ENCODE measurements around the gene CELF2. TPM values are rescaled to one million over a fixed set of nuclear protein-coding genes. Genes with fewer than 3 reads are reported as not detected.
A peak's percentile ranks its signal among the peaks of the same experiment; 100 is the strongest.

Gene CELF2
- total and polyA plus RNA-seq, 2 of the 4 experiments (the other 2 are of a cell fraction): 3.5 to 6.6 TPM

DNA sequence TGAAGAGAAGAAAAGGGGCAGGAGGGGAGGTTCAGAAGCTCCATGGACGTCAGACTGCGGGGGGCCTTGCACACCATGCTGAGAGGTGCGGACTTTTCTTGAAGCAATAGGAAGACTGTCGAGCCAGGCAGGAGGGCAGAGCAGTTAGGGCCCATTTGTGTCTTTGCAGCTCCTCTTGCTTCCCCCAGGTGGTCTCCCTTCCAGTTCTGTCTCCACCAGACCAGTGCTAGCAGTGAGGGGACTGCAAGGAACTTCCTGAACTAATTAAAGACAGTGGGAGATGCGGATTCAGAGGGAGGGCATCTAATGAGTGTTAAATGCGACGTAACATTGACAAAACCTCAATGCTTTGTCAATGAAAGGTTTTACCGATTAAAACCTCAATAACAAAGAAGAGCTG is 368.4 kb downstream of the CELF2 start:
- Histone ChIP-seq H3K9ac (ENCODE audit: low read depth, low read length) (no peak overlapping the region), H3K79me1 (ENCODE audit: low read depth in 1 of 2, low read length in 2 of 2) (no peaks in the 10 kb centered on the region), H3K14ac (replicated peaks; ENCODE audit: low read depth, low read length) (no peak overlapping the region), H2AFZ (replicated peaks; ENCODE audit: low read length, poor library complexity) (peak overlapping the region; percentile 21), H3K9me1 (ENCODE audit: insufficient read depth, low read length) (no peaks in the 10 kb centered on the region), H4K8ac (ENCODE audit: low read depth in 2 of 2, low read length in 2 of 2) (no peak overlapping the region), H3K23ac (ENCODE audit: low read depth, low read length) (no peak overlapping the region), H3K4me1 (ENCODE audit: control insufficient read depth, insufficient read depth, low read length) (no peaks in the 10 kb centered on the region), H2BK5ac (ENCODE audit: low read depth, low read length, poor library complexity, severe bottlenecking) (no peak overlapping the region), H3K9me3 (ENCODE audit: control insufficient read depth, insufficient read depth, low read length) (peaks cover 5% of the 10 kb centered on the region; the same call in 1 of the 2 replicates), H2BK120ac (ENCODE audit: low read depth, low read length) (no peak overlapping the region), H3K36me3 (ENCODE audit: control insufficient read depth, insufficient read depth, low read length) (no peaks in the 10 kb centered on the region), H3K4me2 (ENCODE audit: low read depth, low read length) (no peak overlapping the region), H3K4me3 (ENCODE audit: insufficient read depth, low read depth, low read length) (no peak overlapping the region), H4K20me1 (ENCODE audit: insufficient read depth, low read length) (no peaks in the 10 kb centered on the region), H3K56ac (ENCODE audit: extremely low read depth, insufficient read depth, low read length) (no peak overlapping the region), H3K27ac (ENCODE audit: insufficient read depth, low read length) (no peak overlapping the region), H3K27me3 (ENCODE audit: control insufficient read depth, insufficient read depth, low read length) (no peaks in the 10 kb centered on the region), H3K18ac (ENCODE audit: low read depth, low read length) (no peak overlapping the region), H2BK15ac (ENCODE audit: low read depth, low read length) (no peak overlapping the region), H4K91ac (ENCODE audit: insufficient read depth, low read depth, low read length) (no peak overlapping the region), H2AK5ac (ENCODE audit: low read depth, low read length) (no peak overlapping the region), H3K4ac (ENCODE audit: low read depth, low read length) (no peak overlapping the region), H4K5ac (ENCODE audit: low read depth, low read length) (no peak overlapping the region), H2BK20ac (ENCODE audit: low read depth, low read length) (no peak overlapping the region), H2AK9ac (replicated peaks; ENCODE audit: low read depth, low read length, poor library complexity) (no peak overlapping the region)
- intact Hi-C loops (cut with micrococcal nuclease) (no loop called here), in situ Hi-C loops (cut with MboI; ENCODE audit: low sequenced_read_pairs) (no loop called here), dilution Hi-C loops (cut with HindIII; ENCODE audit: low sequenced_read_pairs, unreplicated experiment) (no loop called here)
- TF ChIP-seq RCOR1 (IDR thresholded peaks at IDR 0.05; ENCODE audit: insufficient replicate concordance, low read length) (no peak), POLR2A (IDR thresholded peaks at IDR 0.05; ENCODE audit: low read depth, low read length) (no peak), CEBPB (IDR thresholded peaks at IDR 0.05; ENCODE audit: low read depth, low read length) (no peak), SMC3 (IDR thresholded peaks at IDR 0.05; ENCODE audit: low read depth, low read length) (no peak), CTCF (conservative IDR thresholded peaks at IDR 0.05; ENCODE audit: low read depth, low read length) (no peak), FOS (IDR thresholded peaks at IDR 0.05; ENCODE audit: low read depth, low read length) (no peak)
- TF ChIP-seq, protein P1, sequence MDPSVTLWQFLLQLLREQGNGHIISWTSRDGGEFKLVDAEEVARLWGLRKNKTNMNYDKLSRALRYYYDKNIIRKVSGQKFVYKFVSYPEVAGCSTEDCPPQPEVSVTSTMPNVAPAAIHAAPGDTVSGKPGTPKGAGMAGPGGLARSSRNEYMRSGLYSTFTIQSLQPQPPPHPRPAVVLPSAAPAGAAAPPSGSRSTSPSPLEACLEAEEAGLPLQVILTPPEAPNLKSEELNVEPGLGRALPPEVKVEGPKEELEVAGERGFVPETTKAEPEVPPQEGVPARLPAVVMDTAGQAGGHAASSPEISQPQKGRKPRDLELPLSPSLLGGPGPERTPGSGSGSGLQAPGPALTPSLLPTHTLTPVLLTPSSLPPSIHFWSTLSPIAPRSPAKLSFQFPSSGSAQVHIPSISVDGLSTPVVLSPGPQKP (IDR thresholded peaks at IDR 0.05; ENCODE audit: borderline replicate concordance, low read depth, low read length): no peak
- BruUV-seq (replicated peaks): no TSS peak
- WGBS, 2 experiments (ENCODE audit: extremely low coverage in 2 of 2, insufficient read length in 1 of 2): no CpG with 5 or more reads among the region's 8 CpGs
- CTCF ChIA-PET: interaction anchor here (0.6 kb wide), 1 partner anchor 666 kb away, joined by 3 read pairs; no protein-coding TSS in a partner anchor
- DNase-seq (no peak), ATAC-seq (ENCODE audit: low read depth) (no peak)
- POLR2A ChIA-PET (ENCODE audit: unreplicated experiment): no interaction called here
